LNCAP (cell line): ENCODE data around the gene CCSER2.

ENCODE experiments used
- CTCF ChIP-seq: fragments of 450-650 bp; IDR thresholded peaks from 2 replicates; pipeline ENCODE4 v1.5.1; 2017; ENCODE audit warnings: mild to moderate bottlenecking

CCSER2 gene

GRCh38 chr10:84427903-84428650 is 99.7 kb downstream of the CCSER2 start:
- no peak for TF ChIP-seq CTCF

GRCh38 chr10:84428711-84429110 is 100.3 kb downstream of the CCSER2 start:
- TF ChIP-seq CTCF = no peak

GRCh38 chr10:84429926-84430520 is 101.6 kb downstream of the CCSER2 start:
- peak; percentile 85 for TF ChIP-seq CTCF

- no peak for TF ChIP-seq CTCF
Observed at GRCh38 chr10:84432891-84433290, 104.5 kb downstream of the CCSER2 start.

GRCh38 chr10:84440781-84441180 is 112.4 kb downstream of the CCSER2 start:
- TF ChIP-seq CTCF = no peak

- TF ChIP-seq CTCF = no peak
Observed at GRCh38 chr10:84447701-84448400, 119.5 kb downstream of the CCSER2 start.

- no peak for TF ChIP-seq CTCF
Observed at GRCh38 chr10:84452003-84452402, 123.6 kb downstream of the CCSER2 start.
